Muscle layer of colon (tissue), 2 donors: ENCODE data around the gene PIR.

Experiments used
- H3K27ac ChIP-seq: one replicate; pipeline ENCODE4 v1.7.0; 2013; ENCODE audit warnings: low read depth, mild to moderate bottlenecking, low read length, moderate library complexity
- H3K27me3 ChIP-seq, 2 donors: one replicate each; pipeline ENCODE4 v1.7.0; 2013; ENCODE audit warnings: low read length in 2 of 2, mild to moderate bottlenecking in 2 of 2; ENCODE audit not compliant: insufficient read depth in 2 of 2, control insufficient read depth in 1 of 2
- H3K36me3 ChIP-seq: one replicate; pipeline ENCODE4 v1.7.0; 2013; ENCODE audit warnings: mild to moderate bottlenecking, low read length; ENCODE audit not compliant: insufficient read depth
- H3K4me1 ChIP-seq: one replicate; pipeline ENCODE4 v1.7.0; 2013; ENCODE audit warnings: mild to moderate bottlenecking, low read length; ENCODE audit not compliant: insufficient read depth
- H3K4me3 ChIP-seq, 2 donors: one replicate each; pipeline ENCODE4 v1.7.0; 2013; ENCODE audit warnings: low read length in 2 of 2, low read depth in 1 of 2, mild to moderate bottlenecking in 1 of 2, moderate library complexity in 1 of 2
- H3K9ac ChIP-seq: one replicate; pipeline ENCODE4 v1.7.0; 2013; ENCODE audit warnings: low read length
- H3K9me3 ChIP-seq: one replicate; pipeline ENCODE4 v1.7.0; 2013; ENCODE audit warnings: mild to moderate bottlenecking, low read length
- donor health status: abdominal sarcoma.
- donor health status: Adenocarcinoma of cecum.

Gene PIR

GRCh38 chrX:15483891-15484290, 9.2 kb downstream of the PIR start:
- H3K4me1 ChIP-seq: no peaks in the 10 kb centered on the region
- no peaks in the 10 kb centered on the region for H3K27me3 ChIP-seq
- no peaks in the 10 kb centered on the region for H3K36me3 ChIP-seq
- no peaks in the 10 kb centered on the region for H3K9me3 ChIP-seq
- no peak overlapping the region for H3K27ac ChIP-seq
- no peak overlapping the region for H3K4me3 ChIP-seq
- H3K9ac ChIP-seq: no peak overlapping the region

GRCh38 chrX:15475486-15475885, 17.6 kb downstream of the PIR start:
- no peak overlapping the region for H3K4me3 ChIP-seq
- no peak overlapping the region for H3K9ac ChIP-seq
- no peak overlapping the region for H3K27ac ChIP-seq
- no peaks in the 10 kb centered on the region for H3K36me3 ChIP-seq
- no peaks in the 10 kb centered on the region for H3K4me1 ChIP-seq
- no peaks in the 10 kb centered on the region for H3K27me3 ChIP-seq
- H3K9me3 ChIP-seq: no peaks in the 10 kb centered on the region

GRCh38 chrX:15475021-15475420, 18.1 kb downstream of the PIR start:
- H3K36me3 ChIP-seq: no peaks in the 10 kb centered on the region
- no peak overlapping the region for H3K27ac ChIP-seq
- no peaks in the 10 kb centered on the region for H3K4me1 ChIP-seq

DNA sequence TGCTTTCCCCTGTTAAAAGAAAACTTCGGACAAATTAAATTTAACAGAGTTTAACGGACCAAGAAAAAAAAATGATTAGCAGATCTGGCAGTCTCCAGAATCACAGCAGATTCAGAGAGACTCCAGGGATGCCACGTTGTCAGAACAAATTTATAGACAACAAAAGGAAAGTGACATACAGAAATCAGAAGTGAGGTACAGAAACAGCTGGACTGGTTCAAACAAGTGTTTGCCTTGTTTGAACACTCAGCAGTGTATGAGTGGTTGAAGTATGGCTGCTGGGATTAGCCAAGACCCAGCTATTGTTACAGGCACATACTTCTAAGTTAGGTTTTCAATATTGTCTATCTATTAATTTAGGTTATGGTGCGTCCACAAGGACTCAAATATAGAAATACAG, 19.1 kb downstream of the PIR start:
- Histone ChIP-seq H3K4me1 (no peaks in the 10 kb centered on the region), H3K27ac (no peak overlapping the region), H3K9me3 (no peaks in the 10 kb centered on the region), H3K27me3 (no peaks in the 10 kb centered on the region), H3K36me3 (no peaks in the 10 kb centered on the region), H3K4me3 (no peak overlapping the region), H3K9ac (no peak overlapping the region)

More at GRCh38 chrX:15475021-15475420, 18.1 kb downstream of the PIR start:
- Histone ChIP-seq H3K4me3 (no peak overlapping the region), H3K9ac (no peak overlapping the region), H3K27me3 (no peaks in the 10 kb centered on the region), H3K9me3 (no peaks in the 10 kb centered on the region)

- Histone ChIP-seq H3K9me3 (no peaks in the 10 kb centered on the region), H3K4me3 (no peak overlapping the region)
These were observed 20.6 kb downstream of the PIR start for GRCh38 chrX:15472531-15472930.

GRCh38 chrX:15471028-15471427, 22.1 kb downstream of the PIR start:
- Histone ChIP-seq H3K4me3 (no peak overlapping the region), H3K36me3 (no peaks in the 10 kb centered on the region), H3K27me3 (no peaks in the 10 kb centered on the region), H3K9me3 (no peaks in the 10 kb centered on the region), H3K27ac (no peak overlapping the region), H3K9ac (no peak overlapping the region), H3K4me1 (no peaks in the 10 kb centered on the region)

More at GRCh38 chrX:15472531-15472930, 20.6 kb downstream of the PIR start:
- H3K4me1 ChIP-seq: no peaks in the 10 kb centered on the region
- H3K27ac ChIP-seq: no peak overlapping the region
- no peaks in the 10 kb centered on the region for H3K36me3 ChIP-seq
- no peaks in the 10 kb centered on the region for H3K27me3 ChIP-seq
- H3K9ac ChIP-seq: no peak overlapping the region

GRCh38 chrX:15469613-15470012, 23.5 kb downstream of the PIR start:
- Histone ChIP-seq H3K9ac (no peak overlapping the region), H3K27me3 (no peaks in the 10 kb centered on the region), H3K27ac (no peak overlapping the region)

DNA sequence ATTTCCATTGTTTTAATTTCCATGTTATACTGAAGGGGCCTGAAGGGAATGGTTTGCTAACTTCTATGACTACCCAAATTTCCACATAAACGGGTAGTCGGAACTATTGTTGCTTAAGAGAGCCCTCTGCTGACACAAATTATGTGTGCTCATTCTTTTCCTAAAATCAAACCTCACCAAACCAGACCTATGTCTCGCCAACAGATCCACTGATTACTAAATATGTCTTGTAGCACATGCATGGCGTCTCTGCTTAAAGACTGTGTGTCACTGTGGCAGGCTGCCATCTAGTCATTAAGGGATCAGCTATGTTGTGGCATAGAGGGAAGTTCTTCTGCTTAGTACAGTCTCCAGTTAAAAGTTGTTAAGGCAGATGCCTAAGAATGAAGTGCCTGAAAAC, 25.1 kb downstream of the PIR start:
- no peaks in the 10 kb centered on the region for H3K4me1 ChIP-seq
- H3K4me3 ChIP-seq: no peak overlapping the region
- H3K9me3 ChIP-seq: no peaks in the 10 kb centered on the region
- H3K9ac ChIP-seq: no peak overlapping the region
- H3K36me3 ChIP-seq: no peaks in the 10 kb centered on the region
- H3K27me3 ChIP-seq: no peaks in the 10 kb centered on the region
- H3K27ac ChIP-seq: no peak overlapping the region

More at GRCh38 chrX:15469613-15470012, 23.5 kb downstream of the PIR start:
- H3K4me3 ChIP-seq: no peak overlapping the region
- no peaks in the 10 kb centered on the region for H3K9me3 ChIP-seq
- H3K36me3 ChIP-seq: no peaks in the 10 kb centered on the region
- no peaks in the 10 kb centered on the region for H3K4me1 ChIP-seq

GRCh38 chrX:15465896-15466651, 27.1 kb downstream of the PIR start:
- H3K36me3 ChIP-seq: no peaks in the 10 kb centered on the region
- no peak overlapping the region for H3K4me3 ChIP-seq
- H3K27ac ChIP-seq: no peak overlapping the region
- no peak overlapping the region for H3K9ac ChIP-seq
- H3K9me3 ChIP-seq: no peaks in the 10 kb centered on the region
- H3K4me1 ChIP-seq: no peaks in the 10 kb centered on the region
- no peaks in the 10 kb centered on the region for H3K27me3 ChIP-seq

DNA sequence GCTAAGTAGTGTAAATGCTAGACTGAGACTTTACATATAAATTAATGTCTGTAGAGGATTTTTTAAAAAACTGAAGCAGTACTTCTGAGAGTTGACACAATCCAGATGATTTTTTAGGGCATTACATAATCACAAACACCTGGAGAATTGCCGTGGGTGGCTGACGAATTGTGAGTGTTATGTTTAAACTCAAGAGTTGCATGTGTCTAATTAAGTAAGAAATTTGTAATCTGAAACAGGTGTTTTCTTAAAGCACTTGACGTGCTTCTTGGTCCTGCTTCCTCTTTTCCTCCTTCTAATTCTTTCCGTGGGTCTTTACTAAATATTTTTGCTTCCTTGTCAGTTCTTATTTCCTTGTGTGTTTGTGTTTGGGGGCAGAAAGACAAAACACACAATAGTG, 27.8 kb downstream of the PIR start:
- H3K27ac ChIP-seq: no peak overlapping the region

GRCh38 chrX:15464704-15465103, 28.4 kb downstream of the PIR start:
- Histone ChIP-seq H3K4me3 (no peak overlapping the region), H3K36me3 (no peaks in the 10 kb centered on the region), H3K27me3 (no peaks in the 10 kb centered on the region), H3K9ac (no peak overlapping the region), H3K4me1 (no peaks in the 10 kb centered on the region), H3K9me3 (no peaks in the 10 kb centered on the region), H3K27ac (no peak overlapping the region)

More for the DNA sequence above, 27.8 kb downstream of the PIR start:
- no peaks in the 10 kb centered on the region for H3K9me3 ChIP-seq
- no peaks in the 10 kb centered on the region for H3K27me3 ChIP-seq
- no peak overlapping the region for H3K9ac ChIP-seq
- no peaks in the 10 kb centered on the region for H3K36me3 ChIP-seq
- H3K4me1 ChIP-seq: no peaks in the 10 kb centered on the region
- H3K4me3 ChIP-seq: no peak overlapping the region

- no peaks in the 10 kb centered on the region for H3K4me1 ChIP-seq
- no peak overlapping the region for H3K4me3 ChIP-seq
- no peaks in the 10 kb centered on the region for H3K27me3 ChIP-seq
- H3K9me3 ChIP-seq: no peaks in the 10 kb centered on the region
- no peak overlapping the region for H3K9ac ChIP-seq
- H3K27ac ChIP-seq: no peak overlapping the region
- H3K36me3 ChIP-seq: no peaks in the 10 kb centered on the region
These were observed 41.2 kb downstream of the PIR start for GRCh38 chrX:15451913-15452312.
